CD14-positive monocyte (primary cell): Measurements from ENCODE around the gene CTNND2. TPM values are rescaled to one million over a fixed set of nuclear protein-coding genes. Genes with fewer than 3 reads are reported as not detected.

Experiments
- DNase-seq, 3 donors: peaks; one replicate each; pipeline ENCODE4 v3.0.0-alpha.2; 2011 to 2022
- H2AFZ ChIP-seq: 2 replicates; pipeline ENCODE4 v1.6.0; 2012; ENCODE audit warnings: mild to moderate bottlenecking, low read depth, low read length, inconsistent platforms; ENCODE audit not compliant: insufficient read depth, poor library complexity, severe bottlenecking
- H3K27ac ChIP-seq, 2 donors: 1 replicate in 1 of 2; 2 replicates in 1 of 2; pipeline ENCODE4 v1.5.1; 2012 to 2013; ENCODE audit warnings: low read length in 2 of 2, control low read depth in 1 of 2, inconsistent platforms in 1 of 2, low read depth in 1 of 2, mild to moderate bottlenecking in 1 of 2
- H3K27me3 ChIP-seq, 2 donors: one replicate each; pipeline versions ENCODE4 v1.6.0 to v1.6.1; 2011 to 2013; ENCODE audit warnings: low read length in 2 of 2; ENCODE audit not compliant: control insufficient read depth in 2 of 2, insufficient read depth in 2 of 2
- H3K36me3 ChIP-seq, 2 donors: replicated peaks in 1 of 2; 1 replicate in 1 of 2; 2 replicates in 1 of 2; pipeline versions ENCODE4 v1.5.1 to v1.6.1; 2012 to 2013; ENCODE audit warnings: low read length in 2 of 2, control low read depth in 1 of 2, inconsistent platforms in 1 of 2, mild to moderate bottlenecking in 1 of 2; ENCODE audit not compliant: insufficient read depth in 2 of 2, control insufficient read depth in 1 of 2
- H3K4me1 ChIP-seq, 2 donors: 1 replicate in 1 of 2; 2 replicates in 1 of 2; pipeline versions ENCODE4 v1.5.1 to v1.6.1; 2012 to 2013; ENCODE audit warnings: low read length in 2 of 2, control low read depth in 1 of 2, inconsistent platforms in 1 of 2, mild to moderate bottlenecking in 1 of 2, moderate library complexity in 1 of 2; ENCODE audit not compliant: insufficient read depth in 2 of 2, control insufficient read depth in 1 of 2
- H3K4me2 ChIP-seq: replicated peaks from 2 replicates; pipeline ENCODE3; 2012; ENCODE audit warnings: low read length, moderate library complexity, mild to moderate bottlenecking; ENCODE audit not compliant: poor library complexity, severe bottlenecking; ENCODE audit errors: extremely low read depth
- H3K4me3 ChIP-seq, 3 experiments: fragments of 200-600 bp in 1 of 3; sonication (generic) in 1 of 3; replicated peaks in 1 of 3; 1 replicate in 2 of 3; 2 replicates in 1 of 3; pipeline ENCODE4 v1.5.1; 2011 to 2013; ENCODE audit warnings: low read length in 3 of 3, mild to moderate bottlenecking in 3 of 3, control low read depth in 2 of 3, low read depth in 2 of 3, inconsistent platforms in 1 of 3, moderate library complexity in 1 of 3
- H3K79me2 ChIP-seq: 2 replicates; pipeline ENCODE4 v1.6.0; 2012; ENCODE audit warnings: mild to moderate bottlenecking, control low read depth, inconsistent platforms, low read length, moderate library complexity; ENCODE audit not compliant: insufficient read depth
- H3K9ac ChIP-seq: 2 replicates; pipeline ENCODE4 v1.6.0; 2017; ENCODE audit warnings: low read length, mild to moderate bottlenecking; ENCODE audit not compliant: insufficient read depth, poor library complexity, severe bottlenecking
- H3K9me3 ChIP-seq, 2 donors: replicated peaks in 1 of 2; 1 replicate in 1 of 2; 2 replicates in 1 of 2; pipeline versions ENCODE4 v1.5.1 to v1.6.1; 2012 to 2013; ENCODE audit warnings: low read length in 2 of 2, control low read depth in 1 of 2; ENCODE audit not compliant: control insufficient read depth in 1 of 2, insufficient read depth in 1 of 2
- H4K20me1 ChIP-seq: 2 replicates; pipeline ENCODE4 v1.6.0; 2012; ENCODE audit warnings: mild to moderate bottlenecking, low read length, control low read depth, moderate library complexity; ENCODE audit not compliant: insufficient read depth
- H3K27ac Mint-ChIP-seq, 7 donors: one replicate each; pipeline ENCODE4 v1.8.0; 2020; ENCODE audit warnings: mild to moderate bottlenecking in 7 of 7, mixed read lengths in 7 of 7, moderate library complexity in 6 of 7, inconsistent platforms in 2 of 7
- H3K27me3 Mint-ChIP-seq, 3 donors: one replicate each; pipeline ENCODE4 v1.8.0; 2021 to 2022; ENCODE audit warnings: low read depth in 3 of 3, mild to moderate bottlenecking in 3 of 3, mixed read lengths in 3 of 3, moderate library complexity in 3 of 3, inconsistent platforms in 1 of 3
- H3K36me3 Mint-ChIP-seq, 2 donors: one replicate each; pipeline ENCODE4 v1.8.0; 2020; ENCODE audit warnings: mixed read lengths in 2 of 2, inconsistent platforms in 1 of 2, mild to moderate bottlenecking in 1 of 2
- H3K4me1 Mint-ChIP-seq: one replicate; pipeline ENCODE4 v1.8.0; 2020; ENCODE audit warnings: mild to moderate bottlenecking, mixed read lengths
- H3K4me3 Mint-ChIP-seq, 2 donors: one replicate each; pipeline ENCODE4 v1.8.0; 2020; ENCODE audit warnings: mild to moderate bottlenecking in 2 of 2, mixed read lengths in 2 of 2, moderate library complexity in 1 of 2
- H3K9me3 Mint-ChIP-seq, 7 donors: one replicate each; pipeline ENCODE4 v1.8.0; 2020 to 2022; ENCODE audit warnings: mixed read lengths in 7 of 7, mild to moderate bottlenecking in 6 of 7, moderate library complexity in 6 of 7, inconsistent platforms in 2 of 7
- WGBS: methylation state at CpG from one replicate; pipeline ENCODE4 v1.1.5; 2013; ENCODE audit warnings: missing lambda C conversion rate; ENCODE audit not compliant: insufficient coverage; 5-methylcytosine and 5-hydroxymethylcytosine counted together
- intact Hi-C, 2 donors: fragments of 100-400 bp; cut with micrococcal nuclease; formaldehyde crosslinking; loops; one replicate each; pipeline versions ENCODE4 v1.15.0 to v1.15.1; 2023
- polyA plus RNA-seq, 3 donors: library from polyadenylated mRNA; depleted of rRNA in 1 of 3; unstranded in 2 of 3; stranded (reverse) in 1 of 3; fragments of 300-500 nt in 2 of 3; fragments of >200 nt in 1 of 3; fragmentation: Illumina TruSeq in 2 of 3; gene quantifications; 1 replicate in 2 of 3; 2 replicates in 1 of 3; pipeline ENCODE4 v1.2.3, GENCODE V29; 2012 to 2021
- TF ChIP-seq, protein P1 (sequence below): fragments of 200-600 bp; IDR thresholded peaks from one replicate; pipeline ENCODE4 v1.8.0; 2022; ENCODE audit warnings: antibody characterized with exemption, mild to moderate bottlenecking

Gene CTNND2
- polyA plus RNA-seq, 3 donors: not detected

DNA sequence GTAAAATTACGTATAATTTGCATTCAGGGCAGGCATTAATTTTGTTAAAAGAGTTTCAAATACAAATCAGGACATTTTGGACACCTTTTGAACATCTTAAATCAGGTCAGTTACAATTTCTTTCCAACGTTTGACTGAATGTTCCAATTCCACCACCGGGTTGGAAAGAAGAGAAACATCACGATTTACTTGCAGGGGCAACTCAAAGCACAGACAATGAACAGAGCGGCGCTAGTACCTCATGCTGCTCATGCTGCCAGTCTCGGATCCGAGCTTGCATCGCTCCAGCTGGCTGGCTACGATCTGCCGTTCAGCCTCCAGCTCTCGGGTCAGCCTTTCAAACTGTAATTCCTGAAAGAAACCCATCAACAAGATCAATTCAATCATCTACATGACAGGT is 339.5 kb downstream of the CTNND2 start:
- no peak overlapping the region for H3K27ac ChIP-seq
- no peaks in the 10 kb centered on the region for H3K79me2 ChIP-seq
- H3K9ac ChIP-seq: no peak overlapping the region
- peaks cover 0 to 9% (median 2%) of the 10 kb centered on the region in 7 donors for H3K9me3 Mint-ChIP-seq
- no peak overlapping the region for H3K4me2 ChIP-seq
- no peaks in the 10 kb centered on the region for H3K9me3 ChIP-seq
- no peak for DNase-seq
- H3K27ac Mint-ChIP-seq: no peak overlapping the region
- peaks cover 2% of the 10 kb centered on the region for H3K4me1 Mint-ChIP-seq
- no peak overlapping the region for H3K4me3 Mint-ChIP-seq
- no peak overlapping the region for H3K4me3 ChIP-seq
- intact Hi-C loops: no loop called here
- no peaks in the 10 kb centered on the region for H3K4me1 ChIP-seq
- WGBS: 89% methylated on average over 9 of the region's 12 CpGs
- no peaks in the 10 kb centered on the region for H3K36me3 ChIP-seq
- no peaks in the 10 kb centered on the region for H3K27me3 Mint-ChIP-seq
- no peaks in the 10 kb centered on the region for H3K27me3 ChIP-seq
- H2AFZ ChIP-seq: no peak overlapping the region
- H3K36me3 Mint-ChIP-seq: no peaks in the 10 kb centered on the region
- TF ChIP-seq, protein P1, sequence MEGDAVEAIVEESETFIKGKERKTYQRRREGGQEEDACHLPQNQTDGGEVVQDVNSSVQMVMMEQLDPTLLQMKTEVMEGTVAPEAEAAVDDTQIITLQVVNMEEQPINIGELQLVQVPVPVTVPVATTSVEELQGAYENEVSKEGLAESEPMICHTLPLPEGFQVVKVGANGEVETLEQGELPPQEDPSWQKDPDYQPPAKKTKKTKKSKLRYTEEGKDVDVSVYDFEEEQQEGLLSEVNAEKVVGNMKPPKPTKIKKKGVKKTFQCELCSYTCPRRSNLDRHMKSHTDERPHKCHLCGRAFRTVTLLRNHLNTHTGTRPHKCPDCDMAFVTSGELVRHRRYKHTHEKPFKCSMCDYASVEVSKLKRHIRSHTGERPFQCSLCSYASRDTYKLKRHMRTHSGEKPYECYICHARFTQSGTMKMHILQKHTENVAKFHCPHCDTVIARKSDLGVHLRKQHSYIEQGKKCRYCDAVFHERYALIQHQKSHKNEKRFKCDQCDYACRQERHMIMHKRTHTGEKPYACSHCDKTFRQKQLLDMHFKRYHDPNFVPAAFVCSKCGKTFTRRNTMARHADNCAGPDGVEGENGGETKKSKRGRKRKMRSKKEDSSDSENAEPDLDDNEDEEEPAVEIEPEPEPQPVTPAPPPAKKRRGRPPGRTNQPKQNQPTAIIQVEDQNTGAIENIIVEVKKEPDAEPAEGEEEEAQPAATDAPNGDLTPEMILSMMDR: no peak
- no peaks in the 10 kb centered on the region for H4K20me1 ChIP-seq

- Mint-ChIP-seq H3K9me3 (peaks cover 0 to 9% (median 2%) of the 10 kb centered on the region in 7 donors), H3K4me1 (no peaks in the 10 kb centered on the region), H3K27ac (no peak overlapping the region), H3K4me3 (no peak overlapping the region), H3K27me3 (no peaks in the 10 kb centered on the region), H3K36me3 (no peaks in the 10 kb centered on the region)
- no peaks in the 10 kb centered on the region for H3K27me3 ChIP-seq
- no peak overlapping the region for H3K4me3 ChIP-seq
- TF ChIP-seq, protein P1: no peak
- intact Hi-C loops: no loop called here
- no peak for DNase-seq
- no peaks in the 10 kb centered on the region for H3K36me3 ChIP-seq
- no peaks in the 10 kb centered on the region for H3K4me1 ChIP-seq
- no peaks in the 10 kb centered on the region for H4K20me1 ChIP-seq
- H2AFZ ChIP-seq: no peak overlapping the region
- H3K9ac ChIP-seq: no peak overlapping the region
- H3K9me3 ChIP-seq: no peaks in the 10 kb centered on the region
- 60% methylated on average over 1 of the region's 2 CpGs for WGBS
- H3K79me2 ChIP-seq: no peaks in the 10 kb centered on the region
- no peak overlapping the region for H3K4me2 ChIP-seq
- no peak overlapping the region for H3K27ac ChIP-seq
Measured at GRCh38 chr5:11563822-11564221, 340.4 kb downstream of the CTNND2 start.
